HG02884 (cell line): ENCODE data around the gene NPAS3.

ENCODE experiments used
- ATAC-seq: cut with Tn5 transposase; IDR thresholded peaks from one replicate; pipeline ENCODE4 v1.9.1; 2021; ENCODE audit warnings: mild to moderate bottlenecking, moderate library complexity; ENCODE audit not compliant: unreplicated experiment

The NPAS3 gene

GRCh38 chr14:33802737-33803136, 864.1 kb downstream of the NPAS3 start:
- ATAC-seq, result no peak

- no peak for ATAC-seq
These were observed 866.9 kb downstream of the NPAS3 start for GRCh38 chr14:33805593-33805992.

GRCh38 chr14:33806905-33807304, 868.2 kb downstream of the NPAS3 start:
- no peak for ATAC-seq

GRCh38 chr14:33808187-33808586, 869.5 kb downstream of the NPAS3 start:
- ATAC-seq, result no peak

- no peak for ATAC-seq
These were observed 870.8 kb downstream of the NPAS3 start for GRCh38 chr14:33809396-33809981.

GRCh38 chr14:33810308-33810707, 871.6 kb downstream of the NPAS3 start:
- no peak for ATAC-seq

- ATAC-seq, result no peak
These were observed 873.0 kb downstream of the NPAS3 start for GRCh38 chr14:33811721-33812120.

GRCh38 chr14:33812181-33812580, 873.5 kb downstream of the NPAS3 start:
- no peak for ATAC-seq

- no peak for ATAC-seq
These were observed 873.9 kb downstream of the NPAS3 start for GRCh38 chr14:33812601-33813000.

- ATAC-seq, result no peak
These were observed 875.3 kb downstream of the NPAS3 start for GRCh38 chr14:33814010-33814409.

GRCh38 chr14:33833706-33834465, 895.2 kb downstream of the NPAS3 start:
- no peak for ATAC-seq

- no peak for ATAC-seq
These were observed 896.0 kb downstream of the NPAS3 start for GRCh38 chr14:33834466-33835260.

GRCh38 chr14:33835261-33835655, 896.6 kb downstream of the NPAS3 start:
- ATAC-seq, result no peak

- no peak for ATAC-seq
These were observed 897.0 kb downstream of the NPAS3 start for GRCh38 chr14:33835677-33836076.

- no peak for ATAC-seq
These were observed 897.7 kb downstream of the NPAS3 start for GRCh38 chr14:33836203-33836899.

- ATAC-seq, result no peak
These were observed 898.4 kb downstream of the NPAS3 start for GRCh38 chr14:33836900-33837577.

- no peak for ATAC-seq
These were observed 899.4 kb downstream of the NPAS3 start for GRCh38 chr14:33837943-33838683.

- no peak for ATAC-seq
These were observed 900.8 kb downstream of the NPAS3 start for GRCh38 chr14:33839193-33840076.

- no peak for ATAC-seq
These were observed 902.1 kb downstream of the NPAS3 start for GRCh38 chr14:33840797-33841196.
